ENCODE data around the gene TRNP1.

Gene TRNP1

GRCh38 chr1:27017207-27017606, 23.7 kb downstream of the TRNP1 start:
- no peak for TF ChIP-seq CTCF (IDR thresholded peaks at IDR 0.05; ENCODE audit: borderline replicate concordance, insufficient read depth, low read depth, low read length)
- no peak overlapping the region for H3K4me3 ChIP-seq (ENCODE audit: low read depth, low read length)

- H3K4me3 ChIP-seq (ENCODE audit: low read depth, low read length): no peak overlapping the region
- no peak for TF ChIP-seq CTCF (IDR thresholded peaks at IDR 0.05; ENCODE audit: borderline replicate concordance, insufficient read depth, low read depth, low read length)
These were observed 24.8 kb downstream of the TRNP1 start for GRCh38 chr1:27018316-27018715.

GRCh38 chr1:27021354-27022031, 28.0 kb downstream of the TRNP1 start:
- no peak for TF ChIP-seq CTCF (IDR thresholded peaks at IDR 0.05; ENCODE audit: borderline replicate concordance, insufficient read depth, low read depth, low read length)
- H3K4me3 ChIP-seq (ENCODE audit: low read depth, low read length): no peak overlapping the region

GRCh38 chr1:27025718-27026117, 32.2 kb downstream of the TRNP1 start:
- H3K4me3 ChIP-seq (ENCODE audit: low read depth, low read length): no peak overlapping the region
- no peak for TF ChIP-seq CTCF (IDR thresholded peaks at IDR 0.05; ENCODE audit: borderline replicate concordance, insufficient read depth, low read depth, low read length)

GRCh38 chr1:27026621-27027574, 33.4 kb downstream of the TRNP1 start:
- H3K4me3 ChIP-seq (ENCODE audit: low read depth, low read length): no peak overlapping the region
- no peak for TF ChIP-seq CTCF (IDR thresholded peaks at IDR 0.05; ENCODE audit: borderline replicate concordance, insufficient read depth, low read depth, low read length)

GRCh38 chr1:27027575-27028250, 34.2 kb downstream of the TRNP1 start:
- no peak for TF ChIP-seq CTCF (IDR thresholded peaks at IDR 0.05; ENCODE audit: borderline replicate concordance, insufficient read depth, low read depth, low read length)
- no peak overlapping the region for H3K4me3 ChIP-seq (ENCODE audit: low read depth, low read length)
